NCI-H2196 (cell line): ENCODE measurements around the gene IFTAP.

Source experiments
- DNase-seq: peaks from one replicate; lab custom pipeline; 2025; ENCODE audit not compliant: unreplicated experiment; lab: John Stamatoyannopoulos, UW

The IFTAP gene

DNA sequence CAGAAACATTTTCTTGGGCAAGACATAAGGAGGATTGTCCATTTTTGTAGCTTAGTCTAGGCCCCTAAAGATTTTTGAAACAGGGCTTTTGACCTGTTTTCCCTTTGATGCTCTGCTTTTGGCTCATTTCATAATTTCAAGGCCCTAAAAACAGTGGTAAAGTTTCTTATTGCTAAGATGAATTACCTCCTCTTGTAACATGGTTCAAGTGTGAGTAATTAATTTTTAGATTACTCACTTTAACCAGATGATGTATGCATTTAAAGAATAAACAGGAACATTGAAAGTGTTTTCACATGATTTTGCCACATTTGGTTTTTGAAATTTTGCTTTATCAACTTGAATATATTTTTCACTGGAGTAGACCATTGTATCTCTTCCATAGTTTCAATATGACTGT is 2.6 kb downstream of the IFTAP start:
- no peak for DNase-seq

DNA sequence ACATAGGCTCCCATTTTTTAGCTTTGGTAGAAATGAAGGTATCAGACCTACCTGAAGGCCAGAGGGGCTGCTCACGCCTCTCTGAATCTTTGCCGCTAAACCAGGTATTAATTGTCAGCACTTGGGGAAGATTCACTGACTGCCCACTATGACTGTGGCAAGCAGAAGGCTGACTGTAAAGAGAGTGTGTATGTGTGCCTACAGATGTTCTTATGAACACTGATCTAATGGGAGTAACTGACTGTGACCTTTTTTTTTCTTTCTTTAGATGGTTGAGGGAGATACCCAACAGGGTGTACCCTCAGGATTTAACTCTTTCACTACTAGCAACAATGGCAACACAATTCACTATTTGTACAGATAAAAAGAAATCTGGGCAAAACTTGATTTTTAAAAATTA is 3.7 kb downstream of the IFTAP start, which contains the start of gene RAG2:
RAG2 (minus strand) TSS at position 186 of the 400 bp plus-strand sequence. CDS start 4,068 bp downstream, outside the sequence.
- DNase-seq, result no peak

- no peak for DNase-seq
Observed at GRCh38 chr11:36600180-36600579, 5.9 kb downstream of the IFTAP start.

GRCh38 chr11:36601155-36601554 is 6.9 kb downstream of the IFTAP start:
- no peak for DNase-seq

- DNase-seq, result no peak
Observed at GRCh38 chr11:36602135-36602534, 7.8 kb downstream of the IFTAP start.

- DNase-seq, result no peak
Observed at GRCh38 chr11:36605221-36606216, 11.2 kb downstream of the IFTAP start.

DNA sequence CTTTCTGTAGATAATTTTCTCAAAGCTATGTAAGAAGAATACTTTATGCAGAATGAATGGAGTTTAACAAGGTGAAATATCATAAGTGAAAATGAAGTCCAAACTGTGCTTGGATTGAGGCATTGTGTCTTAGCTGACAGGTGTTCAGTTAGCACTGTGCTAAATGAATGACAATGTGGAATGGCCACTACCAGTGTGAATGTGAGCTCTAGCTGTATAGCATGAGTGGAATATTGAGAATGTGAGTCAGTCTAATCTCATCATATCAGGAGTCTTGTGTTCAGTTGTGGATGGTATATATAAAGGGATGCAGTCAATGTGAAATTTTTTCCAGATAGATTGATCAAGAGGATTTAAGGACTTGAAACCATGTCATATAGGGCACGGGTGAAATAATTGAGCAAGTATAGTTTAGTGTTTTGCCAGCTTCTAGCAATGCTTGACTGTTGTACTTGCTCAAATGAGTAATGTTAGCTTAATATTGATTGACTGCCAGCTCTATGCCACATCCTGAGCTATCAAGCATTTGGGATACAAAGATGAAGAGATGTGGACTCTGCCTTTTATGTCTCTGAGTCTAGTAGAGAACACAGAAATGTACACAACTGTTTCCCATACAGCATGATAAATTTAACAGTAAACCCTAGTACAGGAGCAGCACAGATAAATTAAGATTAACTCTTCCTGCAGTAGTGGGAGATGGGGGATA is 14.3 kb downstream of the IFTAP start:
- no peak for DNase-seq

DNA sequence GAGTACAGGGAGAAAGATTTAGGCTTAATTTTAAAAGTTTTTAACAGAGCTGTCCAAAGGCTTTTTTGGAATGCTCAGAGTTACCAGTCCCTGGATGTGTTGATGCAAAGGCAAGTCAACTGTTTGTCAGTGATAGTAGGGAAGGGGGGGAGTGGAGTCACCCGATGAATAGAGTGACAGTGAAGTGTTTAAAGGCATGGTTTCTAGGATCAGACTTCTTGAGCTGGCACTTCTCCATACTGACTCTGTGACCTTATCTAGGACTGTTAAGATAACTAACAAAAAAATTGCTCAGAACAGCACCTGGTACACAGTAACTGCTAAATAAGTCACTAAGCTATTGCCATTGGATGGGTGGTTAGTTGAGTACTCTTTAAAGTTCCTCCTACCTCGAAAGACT is 15.1 kb downstream of the IFTAP start:
- DNase-seq, result no peak

GRCh38 chr11:36615826-36616225 is 21.5 kb downstream of the IFTAP start:
- DNase-seq, result no peak

DNA sequence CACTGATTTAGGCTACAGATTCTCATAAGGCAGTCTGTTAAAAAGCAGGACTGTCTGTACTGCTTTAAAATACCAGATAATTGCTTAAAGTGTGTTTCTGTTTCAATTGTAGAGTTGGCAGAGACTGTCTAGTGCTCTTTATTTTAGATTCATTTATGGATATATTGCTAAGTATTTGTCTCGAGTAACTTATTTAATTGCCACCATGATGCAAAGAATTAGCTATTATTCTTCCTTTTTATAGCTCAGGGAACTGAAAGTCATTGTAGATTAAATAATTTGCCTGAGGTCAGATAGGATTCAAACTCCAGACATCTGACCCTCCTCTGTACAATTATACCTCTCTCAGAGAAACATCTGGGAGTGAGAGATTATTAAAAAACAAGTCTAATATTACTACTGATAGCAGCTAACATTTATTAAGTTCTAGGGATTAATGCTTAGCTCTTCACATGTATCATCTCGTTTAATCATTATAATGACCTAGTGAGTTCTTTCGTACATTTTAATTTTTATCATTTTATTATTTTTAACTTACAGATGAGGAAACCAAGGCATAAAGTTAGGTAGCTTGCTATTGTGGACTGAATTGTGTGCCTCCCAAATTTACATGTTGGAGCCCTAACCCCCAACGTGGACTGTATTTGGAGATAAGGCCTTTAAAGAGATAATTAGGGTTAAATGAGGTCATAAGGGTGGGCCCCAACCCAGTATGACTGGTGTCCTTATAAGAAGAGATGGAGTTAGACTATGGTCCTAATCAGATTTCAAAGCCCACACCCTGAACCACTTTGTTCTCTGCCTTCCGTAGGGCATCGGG is 23.5 kb downstream of the IFTAP start:
- no peak for DNase-seq

DNA sequence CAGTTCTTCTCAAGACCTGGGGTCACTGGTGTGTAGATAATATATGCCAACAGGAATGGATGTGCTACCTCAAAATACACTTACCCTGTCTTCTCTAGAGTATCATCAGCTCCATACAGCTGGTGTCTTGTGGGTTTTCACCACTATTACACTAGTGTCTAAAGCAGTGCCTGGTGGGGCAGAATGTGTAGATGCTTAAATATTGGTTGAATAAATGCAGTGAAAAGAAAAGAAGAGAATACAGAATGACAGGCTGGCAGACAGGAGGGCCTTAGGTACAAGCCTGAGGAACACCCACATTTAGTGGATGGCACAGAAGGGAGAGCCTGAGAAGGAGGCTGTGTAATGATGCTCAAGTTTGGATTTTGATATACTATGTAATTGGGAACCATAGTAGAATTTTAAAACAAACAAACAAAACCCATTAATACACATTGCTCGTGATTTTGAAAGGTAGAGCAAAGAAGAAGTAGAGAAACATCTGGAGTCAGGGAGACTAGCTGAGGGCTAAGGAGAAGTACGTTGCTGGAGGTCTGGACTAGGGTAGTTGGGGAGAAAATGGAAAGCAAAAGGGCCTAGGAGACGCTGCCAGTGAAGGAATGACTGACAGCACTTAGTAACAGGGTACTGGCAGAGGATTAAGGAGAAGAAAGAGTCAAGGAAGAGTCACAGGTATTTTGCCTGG is 24.2 kb downstream of the IFTAP start:
- no peak for DNase-seq

- DNase-seq, result no peak
Observed at GRCh38 chr11:36619502-36619901, 25.2 kb downstream of the IFTAP start.

DNA sequence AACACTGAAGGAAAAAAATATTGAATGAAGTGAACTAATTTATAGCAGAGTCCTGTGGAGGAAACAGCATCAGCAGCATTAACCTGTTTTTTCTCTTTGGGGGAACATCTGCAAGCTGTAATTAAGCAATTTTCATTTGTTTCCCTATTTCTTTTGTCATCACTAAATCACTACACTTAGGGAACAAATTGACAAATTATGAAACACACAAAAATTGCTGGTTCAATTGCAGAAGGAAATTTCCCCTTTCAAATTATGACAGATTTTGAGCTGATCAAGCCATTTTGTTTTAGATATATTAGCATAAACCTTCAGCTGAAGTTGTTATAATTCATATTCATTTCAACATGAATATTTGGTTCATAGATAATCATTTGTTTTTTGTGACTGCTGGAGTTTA is 25.9 kb downstream of the IFTAP start:
- no peak for DNase-seq

DNA sequence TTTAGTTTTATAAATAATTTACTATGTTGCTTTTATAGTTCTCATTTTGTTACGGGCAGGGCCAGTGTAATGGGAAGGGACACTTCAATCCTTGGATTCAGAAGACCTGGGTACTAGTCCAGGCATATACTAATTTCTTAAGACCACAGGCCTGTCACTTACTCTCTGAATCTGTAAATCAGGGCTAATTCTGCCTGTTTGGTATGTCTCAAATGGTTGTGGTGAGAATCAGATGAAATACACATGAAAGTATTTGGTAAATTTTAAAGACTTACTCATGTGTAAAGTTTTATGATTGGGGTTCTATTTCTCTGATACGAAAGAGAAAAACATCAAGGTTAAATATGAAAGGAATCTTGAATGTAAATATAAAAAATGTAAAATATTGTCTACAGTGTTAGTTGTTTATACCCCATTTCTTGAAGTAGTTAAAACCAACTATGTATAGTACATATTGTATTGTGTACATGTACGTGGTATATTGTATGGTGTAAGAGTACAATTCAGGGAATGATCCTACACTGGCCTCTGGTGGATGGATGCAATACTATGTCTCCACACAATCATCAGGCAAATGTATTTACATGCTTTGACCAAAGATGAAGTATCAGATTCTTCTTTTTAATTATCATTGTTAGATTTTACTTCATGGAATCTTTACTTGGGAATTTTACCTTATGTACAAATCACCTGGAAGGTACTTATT is 28.3 kb downstream of the IFTAP start:
- no peak for DNase-seq

DNA sequence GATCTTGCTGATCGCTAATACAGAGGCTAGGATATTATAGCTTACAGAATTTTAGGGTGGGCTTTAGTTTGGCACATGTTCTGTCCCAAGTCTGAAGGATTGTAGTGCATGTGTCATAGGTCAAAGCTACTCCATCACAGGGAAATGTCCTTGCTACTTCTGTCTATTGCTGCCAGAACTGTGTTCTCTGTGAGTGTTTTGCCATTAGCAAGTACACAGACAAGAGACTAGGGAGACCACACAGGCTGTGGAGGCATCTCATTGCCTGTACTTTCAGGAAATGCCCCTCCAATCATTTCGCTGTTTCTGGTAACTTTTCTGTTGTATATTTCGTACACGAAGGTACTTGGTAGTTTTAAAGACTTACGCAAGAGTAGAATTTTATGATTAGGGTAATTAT is 29.2 kb downstream of the IFTAP start:
- DNase-seq, result no peak

DNA sequence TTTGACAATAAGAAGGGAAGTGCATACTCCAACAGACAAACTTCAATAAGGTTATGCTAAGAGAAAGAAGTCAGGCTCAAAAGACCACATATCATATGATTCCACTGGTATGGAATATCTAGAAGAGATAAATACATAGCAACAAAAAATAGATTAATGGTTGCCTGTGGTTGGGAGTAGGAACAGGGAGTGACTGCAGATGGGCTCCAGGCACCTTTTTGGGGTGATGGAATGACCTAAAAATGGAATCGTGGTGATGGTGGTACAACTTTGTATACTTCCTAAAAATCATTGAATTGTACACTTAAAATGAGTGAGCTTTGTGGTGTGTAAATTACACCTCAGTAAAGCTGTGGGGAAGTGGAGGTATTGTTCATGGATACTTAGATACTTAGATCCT is 32.7 kb downstream of the IFTAP start:
- DNase-seq, result no peak

DNA sequence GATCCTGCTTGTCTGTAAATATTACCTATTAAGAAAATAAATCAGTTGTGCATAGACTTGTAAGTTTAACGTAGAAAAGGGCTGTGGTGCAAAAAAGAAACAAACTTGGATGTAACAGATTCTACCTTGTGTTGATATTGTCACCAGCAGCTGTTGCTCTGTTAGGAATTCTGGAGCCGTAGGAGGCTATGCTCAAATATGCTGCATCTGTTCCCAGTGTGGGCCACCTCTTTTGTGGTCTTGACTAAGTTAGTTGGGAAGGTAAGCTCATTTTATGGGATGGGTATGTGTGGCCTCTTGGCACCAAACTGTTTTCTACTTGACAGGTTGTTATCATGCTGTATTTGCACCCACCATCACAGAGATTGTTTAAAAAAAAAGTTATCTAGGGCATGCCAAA is 33.2 kb downstream of the IFTAP start:
- no peak for DNase-seq

- DNase-seq, result no peak
Observed at GRCh38 chr11:36628141-36628540, 33.8 kb downstream of the IFTAP start.

DNA sequence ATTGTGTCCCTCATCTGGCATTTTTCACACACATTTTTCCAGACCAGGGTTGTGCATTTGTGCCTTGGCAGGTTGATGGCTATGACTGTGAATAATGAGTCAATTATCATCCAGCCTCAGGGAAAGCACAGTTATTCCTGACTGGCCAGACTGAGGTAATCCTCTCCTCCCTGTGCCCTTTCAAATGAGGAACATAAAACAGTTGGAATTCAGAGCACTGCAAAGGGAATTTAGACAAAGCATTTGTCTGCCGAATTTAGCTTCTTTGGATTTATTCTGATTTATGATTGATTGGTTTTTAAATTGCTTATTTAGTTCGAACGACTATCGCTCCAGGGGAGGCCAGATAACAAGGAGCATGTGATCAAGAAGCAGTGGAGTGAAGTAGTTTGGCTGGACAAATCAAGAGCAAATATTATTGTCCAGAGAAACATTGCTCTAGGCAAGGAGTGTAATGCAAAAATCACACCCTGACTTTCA is 34.5 kb downstream of the IFTAP start:
- DNase-seq, result no peak

GRCh38 chr11:36631774-36632173 is 37.5 kb downstream of the IFTAP start:
- no peak for DNase-seq
